ENCODE measurements around the gene AP1G1. TPM values are rescaled to one million over a fixed set of nuclear protein-coding genes. Genes with fewer than 3 reads are reported as not detected.
"Not testable (repeated sequence)": the region's sequence is repeated elsewhere in the genome, so short reads cannot be mapped to it uniquely, and the experiment has no call there.

The AP1G1 gene
- total and polyA plus RNA-seq, 2 donors, result 21.8 to 100 TPM

GRCh38 chr16:71837150-71837549 lies 28.5 kb upstream of the AP1G1 start:
- Histone ChIP-seq H3K36me3 (ENCODE audit: insufficient read depth) (no peaks in the 10 kb centered on the region), H3K27ac (ENCODE audit: low read depth) (no peak overlapping the region), H3K4me3 (ENCODE audit: low read depth, low read length) (no peak overlapping the region), H3K4me1 (ENCODE audit: insufficient read depth) (no peaks in the 10 kb centered on the region)
- DNase-seq (ENCODE audit: extremely low spot score), result no peak
- 78% methylated on average over 3 of the region's 3 CpGs for WGBS

GRCh38 chr16:71834291-71834690 lies 25.7 kb upstream of the AP1G1 start:
- Histone ChIP-seq H3K36me3 (ENCODE audit: insufficient read depth) (no peaks in the 10 kb centered on the region), H3K27ac (ENCODE audit: low read depth) (no peak overlapping the region), H3K4me3 (ENCODE audit: low read depth, low read length) (no peak overlapping the region), H3K4me1 (ENCODE audit: insufficient read depth) (no peaks in the 10 kb centered on the region)
- WGBS, result 78% methylated on average over 3 of the region's 3 CpGs
- no peak for DNase-seq (ENCODE audit: extremely low spot score)

- H3K4me3 ChIP-seq (ENCODE audit: low read depth, low read length); H3K27ac ChIP-seq (ENCODE audit: low read depth); H3K4me1 ChIP-seq (ENCODE audit: insufficient read depth); DNase-seq (ENCODE audit: extremely low spot score); H3K36me3 ChIP-seq (ENCODE audit: insufficient read depth): not testable (repeated sequence)
- whole genome bisulfite sequencing, result 81% methylated on average over 2 of the region's 2 CpGs
Measured at GRCh38 chr16:71832112-71832511, 23.5 kb upstream of the AP1G1 start.

GRCh38 chr16:71831698-71832097 lies 23.1 kb upstream of the AP1G1 start:
- not testable (repeated sequence) for H3K4me1 ChIP-seq (ENCODE audit: insufficient read depth); H3K27ac ChIP-seq (ENCODE audit: low read depth); DNase-seq (ENCODE audit: extremely low spot score); H3K4me3 ChIP-seq (ENCODE audit: low read depth, low read length); H3K36me3 ChIP-seq (ENCODE audit: insufficient read depth)
- WGBS, result 87% methylated on average over 3 of the region's 3 CpGs

- Histone ChIP-seq H3K27ac (ENCODE audit: low read depth) (no peak overlapping the region), H3K4me1 (ENCODE audit: insufficient read depth) (no peaks in the 10 kb centered on the region), H3K4me3 (ENCODE audit: low read depth, low read length) (no peak overlapping the region), H3K36me3 (ENCODE audit: insufficient read depth) (no peaks in the 10 kb centered on the region)
- DNase-seq (ENCODE audit: extremely low spot score), result no peak
- WGBS, result 89% methylated on average over 2 of the region's 2 CpGs
Measured at GRCh38 chr16:71830359-71830758, 21.7 kb upstream of the AP1G1 start.

- no peaks in the 10 kb centered on the region for H3K36me3 ChIP-seq (ENCODE audit: insufficient read depth)
- no peak overlapping the region for H3K4me3 ChIP-seq (ENCODE audit: low read depth, low read length)
- no peak for DNase-seq (ENCODE audit: extremely low spot score)
- no peak overlapping the region for H3K27ac ChIP-seq (ENCODE audit: low read depth)
- 69% methylated on average over 5 of the region's 5 CpGs for WGBS
- H3K4me1 ChIP-seq (ENCODE audit: insufficient read depth), result no peaks in the 10 kb centered on the region
Measured at GRCh38 chr16:71826533-71827017, 17.9 kb upstream of the AP1G1 start.

GRCh38 chr16:71817155-71817500 lies 8.5 kb upstream of the AP1G1 start:
- H3K4me1 ChIP-seq (ENCODE audit: insufficient read depth); H3K36me3 ChIP-seq (ENCODE audit: insufficient read depth); DNase-seq (ENCODE audit: extremely low spot score); H3K4me3 ChIP-seq (ENCODE audit: low read depth, low read length): not testable (repeated sequence)
- 79% methylated on average over 10 of the region's 10 CpGs for WGBS
- peak overlapping the region; percentile 64 for H3K27ac ChIP-seq (ENCODE audit: low read depth)

- H3K27ac ChIP-seq (ENCODE audit: low read depth), result no peak overlapping the region
- no peak for DNase-seq (ENCODE audit: extremely low spot score)
- H3K4me3 ChIP-seq (ENCODE audit: low read depth, low read length), result no peak overlapping the region
- no peaks in the 10 kb centered on the region for H3K4me1 ChIP-seq (ENCODE audit: insufficient read depth)
- H3K36me3 ChIP-seq (ENCODE audit: insufficient read depth), result no peaks in the 10 kb centered on the region
- 85% methylated on average over 5 of the region's 5 CpGs for WGBS
Measured at GRCh38 chr16:71811261-71811803, 2.7 kb upstream of the AP1G1 start.

GRCh38 chr16:71810155-71810530 lies 1.5 kb upstream of the AP1G1 start:
- not testable (repeated sequence) for H3K36me3 ChIP-seq (ENCODE audit: insufficient read depth); H3K27ac ChIP-seq (ENCODE audit: low read depth); DNase-seq (ENCODE audit: extremely low spot score); H3K4me3 ChIP-seq (ENCODE audit: low read depth, low read length); H3K4me1 ChIP-seq (ENCODE audit: insufficient read depth)
- WGBS, result 93% methylated on average over 11 of the region's 11 CpGs

GRCh38 chr16:71807905-71808592 lies 585 bp downstream of the AP1G1 start:
- Histone ChIP-seq H3K27ac (ENCODE audit: low read depth) (peak overlapping the region; percentile 88), H3K4me1 (ENCODE audit: insufficient read depth) (no peaks in the 10 kb centered on the region), H3K36me3 (ENCODE audit: insufficient read depth) (no peaks in the 10 kb centered on the region), H3K4me3 (ENCODE audit: low read depth, low read length) (peak overlapping the region; percentile 85)
- no peak for DNase-seq (ENCODE audit: extremely low spot score)
- WGBS, result under 1% methylated on average over 44 of the region's 44 CpGs

GRCh38 chr16:71803305-71803690 lies 5.3 kb downstream of the AP1G1 start:
- no peak for DNase-seq (ENCODE audit: extremely low spot score)

GRCh38 chr16:71796501-71797097 lies 12.0 kb downstream of the AP1G1 start:
- no peaks in the 10 kb centered on the region for H3K4me1 ChIP-seq (ENCODE audit: insufficient read depth)
- H3K27ac ChIP-seq (ENCODE audit: low read depth), result no peak overlapping the region
- H3K4me3 ChIP-seq (ENCODE audit: low read depth, low read length), result no peak overlapping the region
- 91% methylated on average over 2 of the region's 2 CpGs for WGBS
- DNase-seq (ENCODE audit: extremely low spot score), result no peak
- no peaks in the 10 kb centered on the region for H3K36me3 ChIP-seq (ENCODE audit: insufficient read depth)

More at GRCh38 chr16:71803305-71803690, 5.3 kb downstream of the AP1G1 start:
- Histone ChIP-seq H3K27ac (ENCODE audit: low read depth) (no peak overlapping the region), H3K36me3 (ENCODE audit: insufficient read depth) (no peaks in the 10 kb centered on the region), H3K4me1 (ENCODE audit: insufficient read depth) (no peaks in the 10 kb centered on the region), H3K4me3 (ENCODE audit: low read depth, low read length) (no peak overlapping the region)
- 90% methylated on average over 1 of the region's 1 CpG for WGBS

- WGBS, result 33% methylated on average over 1 of the region's 1 CpG
Measured at GRCh38 chr16:71794943-71795342, 13.7 kb downstream of the AP1G1 start.

GRCh38 chr16:71794018-71794417 lies 14.6 kb downstream of the AP1G1 start:
- H3K4me1 ChIP-seq (ENCODE audit: insufficient read depth), result peaks cover 2% of the 10 kb centered on the region
- no peak overlapping the region for H3K4me3 ChIP-seq (ENCODE audit: low read depth, low read length)
- 74% methylated on average over 1 of the region's 1 CpG for WGBS
- H3K36me3 ChIP-seq (ENCODE audit: insufficient read depth), result no peaks in the 10 kb centered on the region
- no peak for DNase-seq (ENCODE audit: extremely low spot score)
- no peak overlapping the region for H3K27ac ChIP-seq (ENCODE audit: low read depth)

More at GRCh38 chr16:71794943-71795342, 13.7 kb downstream of the AP1G1 start:
- no peak for DNase-seq (ENCODE audit: extremely low spot score)
- Histone ChIP-seq H3K36me3 (ENCODE audit: insufficient read depth) (no peaks in the 10 kb centered on the region), H3K4me1 (ENCODE audit: insufficient read depth) (no peaks in the 10 kb centered on the region), H3K27ac (ENCODE audit: low read depth) (no peak overlapping the region), H3K4me3 (ENCODE audit: low read depth, low read length) (no peak overlapping the region)
